GM04503 (cell line): Measurements from ENCODE around the gene PRDX1.
A peak's percentile ranks its signal among the peaks of the same experiment; 100 is the strongest.

Source experiments
- DNase-seq: peaks from one replicate; pipeline ENCODE4 v3.0.0-alpha.2; 2012; ENCODE audit warnings: low read depth

PRDX1 gene

GRCh38 chr1:45521413-45522323, at the start of gene PRDX1:
Gene PRDX1, minus strand, starts transcription at chr1:45521884. Its CDS starts 2,841 bp downstream, at chr1:45519043.
- DNase-seq = peak; percentile 75

DNA sequence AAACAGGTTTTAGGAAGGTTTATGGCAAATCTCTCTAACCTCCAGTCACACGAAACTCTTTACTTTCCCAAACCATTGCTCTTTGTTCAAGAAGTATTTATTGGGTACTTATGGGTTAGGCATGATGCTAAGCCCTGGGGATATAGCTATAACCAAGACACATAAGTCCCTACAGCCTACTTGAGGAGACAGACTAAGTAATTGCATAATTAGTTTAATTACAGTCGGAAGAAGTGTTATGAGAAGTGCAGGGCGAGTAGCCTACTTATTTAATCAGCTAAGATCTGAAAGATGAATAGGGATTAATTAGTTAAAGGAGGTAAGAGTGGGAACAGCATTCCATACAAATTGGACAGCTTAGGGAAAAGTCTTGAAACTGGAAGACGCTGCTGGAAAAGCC, 48.9 kb upstream of the PRDX1 start:
- no peak for DNase-seq

DNA sequence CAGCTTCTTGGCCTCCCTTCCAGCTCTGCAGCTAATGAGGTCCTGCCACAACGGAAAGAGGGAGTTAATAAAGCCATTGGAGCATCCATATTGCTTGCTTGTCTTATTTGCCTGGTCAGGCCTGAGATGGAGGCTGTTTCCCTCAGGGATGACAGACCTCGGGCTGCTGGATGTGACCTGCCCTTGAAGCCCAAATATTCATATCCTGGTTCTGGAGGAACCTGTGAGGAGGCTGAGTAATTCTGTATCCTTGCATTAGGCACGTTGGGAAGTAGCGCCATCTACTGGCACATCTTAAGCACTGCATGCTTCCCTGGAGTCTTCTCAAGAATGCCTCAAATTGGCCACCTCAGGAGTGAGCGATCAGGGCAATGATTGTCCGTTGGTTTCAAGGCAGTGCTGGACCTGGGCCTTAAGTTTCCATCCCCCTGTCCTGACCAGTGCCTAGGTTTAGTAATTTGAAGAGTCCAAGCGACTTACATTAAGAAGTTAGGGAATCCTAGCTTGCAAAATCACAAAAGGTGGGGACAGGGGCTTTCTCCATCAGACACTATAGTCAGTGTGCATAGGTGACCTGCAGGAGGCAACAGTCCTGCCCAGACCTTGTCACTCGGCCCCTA, 48.4 kb upstream of the PRDX1 start:
- peak; percentile 27 for DNase-seq

DNA sequence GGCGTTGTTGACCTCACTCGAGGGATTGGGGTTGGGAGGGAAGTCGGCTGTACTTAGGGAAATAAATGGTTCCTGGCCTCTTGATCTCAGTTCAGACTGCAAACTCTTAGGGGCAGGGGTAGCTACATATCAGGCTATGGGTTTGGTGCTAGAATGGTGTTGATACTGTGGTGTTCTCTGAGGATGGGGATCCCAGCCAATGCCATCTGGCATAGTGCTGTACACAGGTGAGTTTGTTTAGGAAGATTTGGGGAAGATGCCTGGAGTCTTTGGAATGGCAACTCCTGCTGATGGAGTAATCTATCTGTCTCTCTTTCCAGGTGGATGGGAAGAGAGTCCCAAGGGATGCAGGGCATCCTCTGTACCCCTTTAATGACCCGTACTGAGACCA, 47.9 kb upstream of the PRDX1 start:
- DNase-seq = no peak

GRCh38 chr1:45568421-45568820, 46.7 kb upstream of the PRDX1 start:
- DNase-seq = no peak

DNA sequence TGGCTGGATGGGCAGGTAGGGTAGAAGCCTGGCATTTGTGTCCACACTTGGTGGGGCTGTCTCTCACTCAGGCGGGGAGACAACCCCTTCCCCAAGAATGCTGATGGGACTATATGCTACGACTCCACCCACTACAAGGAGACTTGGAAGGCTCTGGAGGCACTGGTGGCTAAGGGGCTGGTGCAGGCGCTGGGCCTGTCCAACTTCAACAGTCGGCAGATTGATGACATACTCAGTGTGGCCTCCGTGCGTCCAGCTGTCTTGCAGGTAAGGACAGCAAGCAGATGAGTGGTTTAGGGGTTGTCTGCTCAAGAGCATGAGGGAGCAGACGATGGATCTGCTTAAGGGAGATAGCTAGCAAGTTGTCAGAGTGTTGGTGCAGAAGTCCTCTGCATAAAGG, 46.2 kb upstream of the PRDX1 start:
- DNase-seq = no peak

DNA sequence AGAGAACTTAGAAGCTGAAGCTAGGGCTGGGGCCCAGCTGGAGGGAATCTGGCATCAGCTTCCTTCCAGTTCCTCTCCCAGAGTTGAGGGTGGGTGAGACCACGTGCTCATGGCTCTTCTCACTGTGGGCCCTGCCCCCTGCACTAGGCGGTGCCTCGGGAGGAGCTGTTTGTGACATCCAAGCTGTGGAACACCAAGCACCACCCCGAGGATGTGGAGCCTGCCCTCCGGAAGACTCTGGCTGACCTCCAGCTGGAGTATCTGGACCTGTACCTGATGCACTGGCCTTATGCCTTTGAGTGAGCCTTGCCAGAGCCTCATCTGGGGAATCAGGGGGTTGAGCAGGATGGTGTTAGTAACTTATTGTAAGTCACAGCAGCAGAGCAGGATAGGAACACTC, 45.0 kb upstream of the PRDX1 start:
- no peak for DNase-seq

DNA sequence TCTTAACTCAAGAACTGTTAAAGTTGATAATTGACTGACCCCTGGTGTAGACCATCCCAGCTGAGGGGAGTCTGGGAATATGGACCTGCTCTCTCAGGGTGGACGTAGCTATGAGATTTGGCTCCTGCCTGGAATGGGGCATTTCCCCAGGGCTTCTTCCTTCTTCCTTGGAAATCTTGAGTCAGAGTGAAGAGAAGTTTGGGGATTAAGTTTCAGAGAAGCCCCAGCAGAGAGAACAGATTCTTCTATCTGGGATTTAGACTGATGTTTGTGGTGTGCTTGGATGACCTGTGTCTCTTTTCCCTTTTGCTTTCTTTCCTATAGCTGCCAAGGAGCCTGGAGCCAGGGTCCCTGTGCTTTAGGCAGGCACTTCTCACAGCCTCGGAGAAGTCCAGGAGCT, 42.2 kb upstream of the PRDX1 start:
- no peak for DNase-seq

GRCh38 chr1:45557422-45557944, 35.8 kb upstream of the PRDX1 start:
- DNase-seq = no peak

GRCh38 chr1:45554198-45554597, 32.5 kb upstream of the PRDX1 start:
- no peak for DNase-seq

GRCh38 chr1:45552331-45552730, 30.6 kb upstream of the PRDX1 start:
- no peak for DNase-seq

- no peak for DNase-seq
Measured at GRCh38 chr1:45551684-45552083, 30.0 kb upstream of the PRDX1 start.

DNA sequence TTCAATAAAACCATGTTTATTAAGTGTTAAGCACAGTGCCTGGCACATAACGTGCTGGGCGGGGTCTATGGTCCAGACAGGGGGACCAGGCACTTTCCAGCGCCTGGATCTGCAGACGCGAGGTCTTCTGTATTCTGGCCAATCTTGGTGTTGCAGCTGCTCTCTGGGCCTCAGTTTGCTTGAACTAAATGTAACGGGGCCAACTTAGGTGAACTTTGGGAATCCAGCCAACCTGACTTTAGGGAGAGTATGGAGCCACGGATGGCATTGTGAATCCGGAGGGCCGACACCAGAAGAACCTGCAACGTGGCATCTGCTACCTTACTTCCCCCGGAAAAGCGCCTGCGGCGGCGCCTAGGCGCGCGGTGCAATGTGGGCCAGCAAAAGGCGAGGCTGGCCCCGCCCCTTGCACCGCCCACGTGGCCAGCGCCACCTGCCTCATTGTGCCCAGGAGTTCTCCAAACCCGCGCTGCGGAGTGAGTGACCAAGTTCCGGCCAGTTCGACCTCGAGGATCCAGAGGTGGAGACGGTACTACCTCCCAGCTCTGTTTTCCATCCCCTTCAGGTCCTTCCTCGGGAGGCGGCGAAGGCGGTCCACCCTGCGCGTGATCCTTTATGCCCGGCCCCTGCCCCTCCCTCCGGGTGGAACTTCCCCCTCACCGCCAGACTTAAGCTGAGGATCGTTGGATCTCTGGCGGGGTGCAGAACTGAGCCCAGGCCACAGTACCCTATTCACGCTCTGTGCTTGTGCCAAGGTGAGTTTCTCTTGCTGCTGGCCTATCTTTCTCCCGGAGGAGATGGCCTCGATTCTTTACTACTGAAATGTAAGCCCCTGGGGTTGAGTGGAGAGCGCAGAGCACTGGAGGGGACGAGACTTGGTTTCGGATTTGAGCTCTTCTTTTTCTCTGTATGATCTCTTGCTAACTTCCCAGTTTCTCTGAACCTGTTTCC, 29.0 kb upstream of the PRDX1 start, which contains the start of gene AKR1A1:
AKR1A1 (plus strand) TSS at position 426 of the 951 bp plus-strand sequence. CDS start 10,969 bp downstream, outside the sequence.
- peak; percentile 47 for DNase-seq

DNA sequence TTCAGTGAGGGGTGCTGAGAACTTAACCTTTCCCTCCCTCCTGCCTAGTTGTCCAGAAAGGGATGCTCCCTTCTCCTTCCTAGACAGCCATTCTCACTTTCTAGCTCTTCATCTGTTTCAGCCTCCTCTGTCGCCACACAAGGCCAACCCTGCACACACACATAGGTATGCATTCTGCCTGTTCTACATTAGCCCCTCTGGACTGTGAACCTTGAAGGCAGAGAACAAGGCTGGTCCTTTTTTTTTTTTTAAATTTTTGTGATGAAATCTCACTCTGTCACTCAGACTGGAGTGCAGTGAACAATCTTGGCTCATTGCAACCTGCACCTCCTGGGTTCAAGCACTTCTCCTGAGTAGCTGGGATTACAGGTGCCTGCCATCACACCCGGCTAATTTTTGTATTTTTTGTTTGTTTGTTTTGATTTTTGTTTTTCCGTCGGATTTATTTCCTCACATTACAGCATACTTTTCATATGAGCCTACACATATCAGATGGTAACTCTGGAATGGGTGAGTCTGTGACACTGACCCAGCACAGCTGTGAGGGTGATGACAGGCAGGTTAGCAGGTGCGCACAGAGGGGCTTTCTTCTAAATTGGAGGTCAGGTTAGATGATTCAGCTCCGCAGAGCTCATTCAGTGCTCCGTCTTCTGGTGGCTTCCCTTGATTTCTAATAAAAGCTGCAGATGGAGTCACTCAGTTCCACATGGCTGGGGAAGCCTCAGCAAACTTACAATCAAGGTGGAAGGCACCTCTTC, 24.0 kb upstream of the PRDX1 start:
- DNase-seq = no peak

- DNase-seq = no peak
Measured at GRCh38 chr1:45545019-45545493, 23.4 kb upstream of the PRDX1 start.

- DNase-seq = no peak
Measured at GRCh38 chr1:45544530-45544929, 22.8 kb upstream of the PRDX1 start.

DNA sequence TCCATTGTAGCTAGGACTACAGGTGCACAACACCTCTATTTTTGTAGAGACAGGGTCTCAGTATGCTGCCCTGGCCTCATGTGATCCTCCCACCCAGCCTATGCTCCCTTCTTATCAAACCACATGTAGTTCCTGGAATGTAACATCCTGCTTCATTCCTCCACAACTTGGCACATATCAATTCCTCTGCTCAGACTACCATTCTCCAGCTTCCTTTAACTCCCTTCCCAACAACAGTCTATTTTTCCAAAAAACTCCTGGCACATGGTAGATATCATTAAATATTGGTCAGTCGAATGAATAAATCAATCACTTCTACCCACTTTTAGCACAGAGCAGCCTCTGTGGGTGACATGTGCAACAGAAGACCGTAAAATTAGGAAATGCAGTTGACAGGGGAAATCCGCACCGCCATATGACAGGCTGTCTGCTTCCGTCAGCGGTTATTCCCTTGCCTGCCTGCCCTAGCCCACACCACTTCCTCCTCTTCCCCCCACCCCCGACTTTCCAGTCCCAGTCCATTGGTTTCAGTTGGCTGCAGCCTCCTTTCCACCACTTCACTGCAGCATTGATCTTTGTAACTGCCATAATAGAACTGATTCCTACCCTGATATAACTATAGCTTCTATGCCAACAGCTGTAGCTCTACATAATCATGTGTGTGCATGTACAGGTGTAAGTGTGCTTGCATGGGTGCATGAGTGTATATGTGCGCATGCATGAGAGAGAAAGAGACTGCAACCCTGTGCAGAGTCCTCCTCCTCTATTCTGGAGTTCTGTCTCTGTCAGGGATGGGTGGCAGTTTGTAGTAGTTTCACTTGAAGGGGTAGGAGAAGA, 22.1 kb upstream of the PRDX1 start:
- DNase-seq = no peak

DNA sequence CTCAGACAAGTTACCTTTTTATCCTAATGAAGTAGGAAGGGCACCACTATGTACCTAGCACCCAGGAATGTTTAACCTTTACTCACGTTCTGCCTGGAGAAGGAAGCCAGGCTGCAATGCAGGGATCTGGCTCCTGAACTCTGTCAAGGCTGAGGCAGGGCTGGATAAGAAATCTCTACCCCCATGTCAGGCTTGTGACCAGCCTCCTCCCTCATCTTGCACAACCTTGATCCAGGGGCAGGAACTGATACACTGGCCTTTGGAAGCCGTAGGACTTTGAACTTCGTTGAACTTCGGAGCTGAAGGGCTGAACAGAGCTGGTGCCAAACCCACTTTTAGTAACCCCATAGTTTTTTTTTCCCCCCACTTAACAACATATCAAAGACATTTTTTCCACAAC, 20.9 kb upstream of the PRDX1 start:
- no peak for DNase-seq

DNA sequence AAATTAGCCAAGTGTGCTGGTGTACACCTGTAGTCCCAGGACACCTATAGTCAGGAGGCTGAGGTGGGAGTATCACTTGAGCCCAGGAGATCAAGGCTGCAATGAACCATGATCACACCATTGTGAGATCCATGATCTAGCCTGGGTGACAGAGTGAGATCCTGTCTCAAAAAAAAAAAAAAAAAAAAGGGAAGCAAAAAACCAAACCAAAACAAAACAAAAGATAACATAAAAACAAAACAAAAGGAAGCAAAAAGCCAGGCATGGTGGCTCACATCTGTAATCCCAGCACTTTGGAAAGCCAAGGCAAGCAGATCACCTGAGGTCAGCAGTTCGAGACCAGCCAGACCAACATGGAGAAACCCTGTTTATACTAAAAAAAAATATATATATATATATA, 19.5 kb upstream of the PRDX1 start:
- no peak for DNase-seq

GRCh38 chr1:45536886-45537285, 15.2 kb upstream of the PRDX1 start:
- DNase-seq = no peak
